HG02571 (cell line): Measurements from ENCODE around the gene TRAPPC8.
A peak's percentile ranks its signal among the peaks of the same experiment; 100 is the strongest.

Experiments used
- ATAC-seq: cut with Tn5 transposase; IDR thresholded peaks from one replicate; pipeline ENCODE4 v1.9.1; 2021; ENCODE audit warnings: mild to moderate bottlenecking, moderate library complexity; ENCODE audit not compliant: unreplicated experiment

TRAPPC8 gene

DNA sequence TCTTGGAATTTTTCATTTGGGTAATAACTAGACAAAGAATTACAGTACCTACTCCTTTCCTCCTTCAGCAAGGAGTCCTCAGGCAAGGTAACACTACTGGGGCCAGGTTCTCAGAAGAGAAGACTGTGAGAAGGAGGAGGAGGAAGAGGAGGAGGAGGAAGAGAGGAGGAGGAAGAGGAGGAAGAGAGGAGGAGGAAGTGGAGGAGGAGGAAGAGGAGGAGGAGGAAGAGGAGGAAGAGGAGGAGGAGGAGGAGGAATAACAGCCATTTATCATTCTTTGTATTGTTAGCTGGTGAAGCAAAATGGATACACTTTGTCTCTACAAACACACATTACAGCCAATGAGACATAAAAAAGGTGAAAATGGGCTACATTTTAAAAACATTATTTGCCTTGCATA lies 149.4 kb downstream of the TRAPPC8 start:
- ATAC-seq: no peak

DNA sequence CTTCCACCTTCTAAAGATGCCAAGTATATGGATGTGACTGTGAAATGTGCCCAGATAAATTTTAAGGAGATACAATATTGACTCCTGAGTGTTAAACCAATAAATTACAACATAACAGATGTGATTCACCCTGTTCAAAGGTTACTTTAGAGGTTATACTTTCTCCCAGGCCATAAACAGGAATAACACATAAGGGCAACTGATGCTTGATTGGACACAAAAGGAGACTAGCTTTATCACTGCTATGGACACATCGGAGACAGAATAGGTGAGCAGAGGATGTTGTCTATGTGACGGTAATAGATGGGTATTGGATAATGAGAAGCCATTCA lies 150.4 kb downstream of the TRAPPC8 start:
- ATAC-seq: no peak

DNA sequence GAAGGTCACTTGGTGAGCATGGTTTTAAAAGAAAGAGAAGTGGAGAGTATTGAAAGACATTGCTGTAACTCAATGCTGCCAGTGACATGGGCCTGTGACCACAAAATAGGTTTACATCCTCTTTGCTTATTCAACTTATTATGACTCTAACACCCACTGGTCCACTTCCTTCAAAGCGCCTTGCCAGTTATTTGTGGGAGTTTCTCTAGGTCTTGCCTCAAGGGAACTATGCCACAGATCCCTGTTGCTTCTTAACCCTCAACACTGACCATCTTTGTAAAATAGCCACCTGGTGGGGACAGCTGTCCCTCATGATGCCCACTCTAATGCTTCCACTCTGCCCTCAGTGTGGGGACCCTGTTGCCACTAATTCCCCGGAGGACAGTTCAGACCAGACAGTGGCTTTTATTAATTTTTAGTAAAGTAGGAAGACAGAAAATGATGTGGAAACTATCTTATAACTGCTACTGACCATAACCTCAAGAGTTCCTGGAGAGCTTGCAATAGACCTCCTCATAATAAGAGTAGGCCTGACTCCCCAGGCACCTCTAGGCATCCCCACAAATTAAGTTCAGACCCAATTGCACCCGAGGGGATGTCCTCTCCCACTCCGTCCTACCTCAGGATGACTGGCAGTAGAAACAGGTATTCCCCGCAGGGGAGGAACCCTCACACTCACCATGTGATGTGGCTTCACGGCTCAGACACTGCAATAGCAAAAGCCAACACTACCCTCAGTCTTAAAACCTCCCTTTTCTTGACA lies 150.9 kb downstream of the TRAPPC8 start:
- ATAC-seq: peak; percentile 85

DNA sequence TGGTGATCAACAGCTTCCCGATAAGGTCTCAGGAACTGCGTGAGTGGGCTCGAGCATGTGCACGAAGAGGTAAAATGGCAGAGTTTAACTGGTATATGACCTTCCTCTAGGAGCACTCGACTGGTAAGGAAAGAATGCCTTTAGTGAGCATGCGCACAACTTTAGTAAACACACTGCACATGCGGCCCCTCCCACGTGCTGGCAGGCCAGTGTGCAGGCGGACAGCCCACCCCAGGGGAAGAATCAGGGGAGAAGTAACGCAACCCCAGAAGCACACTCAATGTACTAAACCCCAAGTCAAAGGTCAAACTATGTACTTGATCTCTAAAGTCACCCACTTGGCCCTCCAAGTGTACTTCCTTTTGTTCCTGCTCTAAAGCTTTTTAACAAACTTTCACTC lies 153.5 kb downstream of the TRAPPC8 start:
- no peak for ATAC-seq

DNA sequence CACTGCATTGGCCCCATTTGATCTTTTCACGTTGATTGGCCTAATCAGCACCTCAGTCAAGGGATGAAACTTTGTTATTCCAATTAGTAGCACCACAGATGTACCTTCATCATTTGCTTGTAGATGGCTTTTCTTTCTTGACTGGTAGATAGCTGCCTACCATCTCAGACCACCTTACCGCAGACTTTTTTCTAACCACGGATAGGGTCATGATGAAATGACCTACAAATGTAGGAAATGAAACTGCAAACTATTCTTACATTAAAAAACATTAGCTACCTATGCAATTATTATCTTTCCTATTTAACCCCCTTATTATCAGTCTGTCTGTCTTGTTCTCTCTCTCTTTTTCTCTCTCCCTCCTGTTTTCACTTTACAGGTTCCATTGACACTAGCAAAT lies 159.9 kb downstream of the TRAPPC8 start:
- no peak for ATAC-seq
